Measurements from ENCODE around the gene TAF11L4. TPM values are rescaled to one million over a fixed set of nuclear protein-coding genes. Genes with fewer than 3 reads are reported as not detected.

TAF11L4 gene
- total and polyA plus RNA-seq, 2 of the 4 experiments (the other 2 are of a cell fraction) = not detected

- in situ Hi-C loops (cut with MboI; ENCODE audit: low sequenced_read_pairs) = no loop called here
- H3K23ac ChIP-seq (ENCODE audit: low read depth, low read length) = no peak overlapping the region
- H3K27me3 ChIP-seq (ENCODE audit: control insufficient read depth, insufficient read depth, low read length) = peaks cover 4% of the 10 kb centered on the region
Observed at GRCh38 chr5:17482790-17483189, 38.8 kb upstream of the TAF11L4 start.

More at GRCh38 chr5:17482790-17483189, 38.8 kb upstream of the TAF11L4 start:
- Histone ChIP-seq H2AK5ac (ENCODE audit: low read depth, low read length) (no peak overlapping the region), H4K20me1 (ENCODE audit: insufficient read depth, low read length) (no peaks in the 10 kb centered on the region), H2AFZ (replicated peaks; ENCODE audit: low read length, poor library complexity) (no peak overlapping the region), H3K27ac (ENCODE audit: insufficient read depth, low read length) (no peak overlapping the region), H3K79me1 (ENCODE audit: low read depth in 1 of 2, low read length in 2 of 2) (no peaks in the 10 kb centered on the region), H2BK15ac (ENCODE audit: low read depth, low read length) (no peak overlapping the region), H4K91ac (ENCODE audit: insufficient read depth, low read depth, low read length) (no peak overlapping the region), H4K8ac (ENCODE audit: low read depth in 2 of 2, low read length in 2 of 2) (no peak overlapping the region), H3K4me3 (ENCODE audit: insufficient read depth, low read depth, low read length) (no peak overlapping the region), H2BK120ac (ENCODE audit: low read depth, low read length) (no peak overlapping the region), H3K18ac (ENCODE audit: low read depth, low read length) (no peak overlapping the region), H3K14ac (replicated peaks; ENCODE audit: low read depth, low read length) (no peak overlapping the region), H3K9ac (ENCODE audit: low read depth, low read length) (no peak overlapping the region), H3K4ac (ENCODE audit: low read depth, low read length) (no peak overlapping the region), H4K5ac (ENCODE audit: low read depth, low read length) (no peak overlapping the region), H2BK5ac (ENCODE audit: low read depth, low read length, poor library complexity, severe bottlenecking) (no peak overlapping the region), H3K9me3 (ENCODE audit: control insufficient read depth, insufficient read depth, low read length) (no peaks in the 10 kb centered on the region), H3K9me1 (ENCODE audit: insufficient read depth, low read length) (no peaks in the 10 kb centered on the region), H3K4me2 (ENCODE audit: low read depth, low read length) (no peak overlapping the region), H3K36me3 (ENCODE audit: control insufficient read depth, insufficient read depth, low read length) (no peaks in the 10 kb centered on the region), H2BK20ac (ENCODE audit: low read depth, low read length) (no peak overlapping the region), H3K4me1 (ENCODE audit: control insufficient read depth, insufficient read depth, low read length) (no peaks in the 10 kb centered on the region), H3K56ac (ENCODE audit: extremely low read depth, insufficient read depth, low read length) (no peak overlapping the region), H2AK9ac (replicated peaks; ENCODE audit: low read depth, low read length, poor library complexity) (no peak overlapping the region)
- no peak for DNase-seq
- TF ChIP-seq MAZ (IDR thresholded peaks at IDR 0.05; ENCODE audit: borderline replicate concordance, low read depth, low read length) = no peak
- TF ChIP-seq RAD21 (IDR thresholded peaks at IDR 0.05; ENCODE audit: low read length) = no peak
- TF ChIP-seq, protein P1, sequence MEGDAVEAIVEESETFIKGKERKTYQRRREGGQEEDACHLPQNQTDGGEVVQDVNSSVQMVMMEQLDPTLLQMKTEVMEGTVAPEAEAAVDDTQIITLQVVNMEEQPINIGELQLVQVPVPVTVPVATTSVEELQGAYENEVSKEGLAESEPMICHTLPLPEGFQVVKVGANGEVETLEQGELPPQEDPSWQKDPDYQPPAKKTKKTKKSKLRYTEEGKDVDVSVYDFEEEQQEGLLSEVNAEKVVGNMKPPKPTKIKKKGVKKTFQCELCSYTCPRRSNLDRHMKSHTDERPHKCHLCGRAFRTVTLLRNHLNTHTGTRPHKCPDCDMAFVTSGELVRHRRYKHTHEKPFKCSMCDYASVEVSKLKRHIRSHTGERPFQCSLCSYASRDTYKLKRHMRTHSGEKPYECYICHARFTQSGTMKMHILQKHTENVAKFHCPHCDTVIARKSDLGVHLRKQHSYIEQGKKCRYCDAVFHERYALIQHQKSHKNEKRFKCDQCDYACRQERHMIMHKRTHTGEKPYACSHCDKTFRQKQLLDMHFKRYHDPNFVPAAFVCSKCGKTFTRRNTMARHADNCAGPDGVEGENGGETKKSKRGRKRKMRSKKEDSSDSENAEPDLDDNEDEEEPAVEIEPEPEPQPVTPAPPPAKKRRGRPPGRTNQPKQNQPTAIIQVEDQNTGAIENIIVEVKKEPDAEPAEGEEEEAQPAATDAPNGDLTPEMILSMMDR (conservative IDR thresholded peaks at IDR 0.05; ENCODE audit: low read depth, low read length) = no peak
- TF ChIP-seq, protein P2, sequence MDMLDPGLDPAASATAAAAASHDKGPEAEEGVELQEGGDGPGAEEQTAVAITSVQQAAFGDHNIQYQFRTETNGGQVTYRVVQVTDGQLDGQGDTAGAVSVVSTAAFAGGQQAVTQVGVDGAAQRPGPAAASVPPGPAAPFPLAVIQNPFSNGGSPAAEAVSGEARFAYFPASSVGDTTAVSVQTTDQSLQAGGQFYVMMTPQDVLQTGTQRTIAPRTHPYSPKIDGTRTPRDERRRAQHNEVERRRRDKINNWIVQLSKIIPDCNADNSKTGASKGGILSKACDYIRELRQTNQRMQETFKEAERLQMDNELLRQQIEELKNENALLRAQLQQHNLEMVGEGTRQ (IDR thresholded peaks at IDR 0.05; ENCODE audit: low read depth, low read length) = no peak
- TF ChIP-seq NFE2L2 (IDR thresholded peaks at IDR 0.05; ENCODE audit: low read depth, low read length) = no peak
- no peak for TF ChIP-seq CEBPB (IDR thresholded peaks at IDR 0.05; ENCODE audit: low read depth, low read length)
- no peak for TF ChIP-seq BHLHE40 (IDR thresholded peaks at IDR 0.05; ENCODE audit: low read depth, low read length)
- no peak for TF ChIP-seq SMC3 (IDR thresholded peaks at IDR 0.05; ENCODE audit: low read depth, low read length)
- TF ChIP-seq POLR2A (IDR thresholded peaks at IDR 0.05; ENCODE audit: low read depth, low read length) = no peak
- TF ChIP-seq FOS (IDR thresholded peaks at IDR 0.05; ENCODE audit: low read depth, low read length) = no peak
- TF ChIP-seq MAFK (IDR thresholded peaks at IDR 0.05; ENCODE audit: low read depth, low read length) = no peak
- intact Hi-C loops (cut with micrococcal nuclease) = no loop called here
- ATAC-seq (ENCODE audit: low read depth) = no peak
- CTCF ChIA-PET = no interaction called here
- WGBS, 2 experiments (ENCODE audit: extremely low coverage in 2 of 2, insufficient read length in 1 of 2) = no CpG with 5 or more reads among the region's 2 CpGs
- dilution Hi-C loops (cut with HindIII; ENCODE audit: low sequenced_read_pairs, unreplicated experiment) = no loop called here
- BruUV-seq (replicated peaks) = no TSS peak
- POLR2A ChIA-PET (ENCODE audit: unreplicated experiment) = no interaction called here
